A549 (cell line): ENCODE measurements around the gene NRN1.

Experiments
- KDM1A ChIP-seq: fragments of 200-600 bp; sonication (generic); IDR thresholded peaks from 2 replicates; pipeline ENCODE4 v1.6.1; 2016; ENCODE audit warnings: low read depth, mild to moderate bottlenecking
- POLR2A ChIP-seq: IDR thresholded peaks from 2 replicates; pipeline ENCODE4 v1.6.1; 2012; ENCODE audit warnings: mild to moderate bottlenecking, low read length
- RFX5 ChIP-seq: fragments of 450-650 bp; IDR thresholded peaks from 2 replicates; pipeline ENCODE4 v1.7.1; 2014; ENCODE audit warnings: antibody characterized with exemption, mild to moderate bottlenecking, moderate library complexity

- TF ChIP-seq POLR2A = no peak
- TF ChIP-seq KDM1A = no peak
- TF ChIP-seq RFX5 = no peak
These were observed 4.5 kb downstream of the NRN1 start for GRCh38 chr6:6002005-6002847.
